Measurements from ENCODE around the gene STYK1. TPM values are rescaled to one million over a fixed set of nuclear protein-coding genes. Genes with fewer than 3 reads are reported as not detected.
A peak's percentile ranks its signal among the peaks of the same experiment; 100 is the strongest.

STYK1 gene, protein sequence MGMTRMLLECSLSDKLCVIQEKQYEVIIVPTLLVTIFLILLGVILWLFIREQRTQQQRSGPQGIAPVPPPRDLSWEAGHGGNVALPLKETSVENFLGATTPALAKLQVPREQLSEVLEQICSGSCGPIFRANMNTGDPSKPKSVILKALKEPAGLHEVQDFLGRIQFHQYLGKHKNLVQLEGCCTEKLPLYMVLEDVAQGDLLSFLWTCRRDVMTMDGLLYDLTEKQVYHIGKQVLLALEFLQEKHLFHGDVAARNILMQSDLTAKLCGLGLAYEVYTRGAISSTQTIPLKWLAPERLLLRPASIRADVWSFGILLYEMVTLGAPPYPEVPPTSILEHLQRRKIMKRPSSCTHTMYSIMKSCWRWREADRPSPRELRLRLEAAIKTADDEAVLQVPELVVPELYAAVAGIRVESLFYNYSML
- total RNA-seq, result 3.7 and 3.8 TPM in 2 replicates
- polyA plus RNA-seq (2012), result 2.1 TPM

DNA sequence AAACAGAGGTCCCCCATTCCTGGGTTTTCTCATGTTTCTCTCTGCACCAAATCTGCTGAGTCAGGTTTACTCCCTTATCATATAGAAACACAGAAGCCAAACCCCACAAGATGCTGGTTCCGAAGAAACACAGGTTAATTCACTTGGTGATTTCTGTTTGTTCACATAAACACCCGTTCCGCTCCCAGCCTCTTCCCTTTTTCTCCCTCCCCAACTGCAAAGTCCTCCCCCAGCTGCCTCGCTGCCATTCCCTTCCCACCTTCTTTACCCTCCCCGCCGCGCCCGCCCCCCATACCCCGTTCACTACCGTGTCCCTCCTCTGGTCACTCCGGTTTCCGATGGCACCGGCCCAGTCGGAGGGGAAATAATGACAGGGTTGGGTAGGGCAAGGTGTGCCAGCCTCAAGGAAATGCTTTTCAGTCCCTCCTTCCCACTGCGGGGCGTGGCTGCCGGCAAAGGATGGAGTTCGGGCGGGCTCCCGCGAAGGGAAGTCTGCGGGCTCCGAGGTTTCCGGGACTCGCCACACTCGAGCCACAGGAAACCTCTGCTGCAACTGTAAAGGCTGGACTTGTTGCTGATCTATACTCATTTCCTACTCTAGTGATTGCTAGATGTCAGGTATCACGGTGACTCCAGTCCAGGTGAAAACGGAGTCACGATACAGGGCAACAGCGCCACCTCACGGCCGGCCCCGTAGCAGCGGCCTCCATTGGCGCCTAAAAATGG lies at the start of gene STYK1:
Gene STYK1 (minus strand): TSS at position 394 of the 726 bp plus-strand sequence. CDS start 39,434 bp downstream, outside the sequence.
- peak; percentile 46 for DNase-seq (ENCODE audit: low read depth)

- DNase-seq (ENCODE audit: low read depth), result peak; percentile 91
Measured at GRCh38 chr12:10722905-10723746, 49.3 kb upstream of the STYK1 start, which contains the start of gene YBX3. Gene YBX3, minus strand, starts transcription at chr12:10723323. Its CDS starts 212 bp downstream, at chr12:10723111.

DNA sequence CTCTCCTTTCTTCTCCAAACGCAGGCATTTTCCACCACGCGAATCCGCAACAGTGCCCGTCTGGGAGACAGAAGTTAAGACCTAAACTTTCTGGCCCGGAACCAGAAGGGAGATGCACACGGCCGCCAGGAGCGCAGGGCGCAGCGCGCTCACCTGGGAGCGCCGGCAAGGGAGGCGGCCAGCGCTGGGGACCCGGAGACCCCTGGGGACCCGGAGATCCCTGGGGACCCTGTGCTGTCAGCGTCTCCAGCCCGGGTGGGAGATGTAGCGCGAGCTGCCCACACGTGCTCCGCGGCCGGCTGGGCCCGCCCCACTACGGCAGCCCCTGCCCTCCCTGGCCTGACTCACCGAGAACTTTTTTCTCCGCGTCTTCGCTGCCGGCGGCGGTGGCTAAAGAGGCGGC lies 48.7 kb upstream of the STYK1 start:
- DNase-seq (ENCODE audit: low read depth), result no peak

DNA sequence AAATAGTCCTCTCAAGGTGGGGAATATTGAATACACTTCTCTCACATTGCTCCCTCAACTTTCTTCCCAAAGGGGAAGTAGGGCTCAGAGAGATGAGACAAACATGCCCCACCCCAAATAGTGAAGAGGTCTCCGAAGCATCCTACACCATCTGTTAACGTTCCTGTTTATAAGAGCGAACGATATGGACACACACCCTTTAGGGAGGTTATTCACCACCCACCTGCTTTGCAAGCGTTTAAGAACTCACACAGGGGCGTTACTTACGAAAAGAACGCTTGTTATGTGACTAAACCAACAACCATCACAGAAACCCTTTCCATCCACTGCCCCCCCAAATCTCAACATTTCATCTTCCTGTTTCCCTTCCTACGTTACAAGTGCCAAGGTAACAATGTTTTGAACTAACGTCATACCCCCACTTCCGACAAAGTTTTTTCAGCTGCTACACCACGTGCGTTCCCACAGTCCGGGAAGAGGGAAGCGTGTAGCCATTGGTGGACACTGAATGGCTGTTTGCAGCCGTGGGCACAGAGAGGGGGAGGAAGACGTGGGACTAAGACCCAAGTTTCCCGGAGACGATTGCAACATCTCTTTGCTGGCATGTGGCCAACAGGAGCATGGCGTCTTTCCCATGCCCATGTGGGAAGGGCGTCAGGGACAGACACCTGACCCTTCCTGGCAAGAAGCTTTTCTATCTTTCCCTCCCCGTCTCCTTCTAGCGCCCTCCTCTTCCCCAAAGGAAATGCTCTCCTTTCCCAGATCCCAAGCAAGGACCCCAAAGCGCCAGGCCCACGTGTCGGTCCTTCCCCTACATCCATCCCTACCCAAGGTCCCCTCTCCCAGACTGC lies 48.0 kb upstream of the STYK1 start:
- peak; percentile 99 for DNase-seq (ENCODE audit: low read depth)

GRCh38 chr12:10720974-10721650 lies 47.3 kb upstream of the STYK1 start:
- DNase-seq (ENCODE audit: low read depth), result peak; percentile 35

DNA sequence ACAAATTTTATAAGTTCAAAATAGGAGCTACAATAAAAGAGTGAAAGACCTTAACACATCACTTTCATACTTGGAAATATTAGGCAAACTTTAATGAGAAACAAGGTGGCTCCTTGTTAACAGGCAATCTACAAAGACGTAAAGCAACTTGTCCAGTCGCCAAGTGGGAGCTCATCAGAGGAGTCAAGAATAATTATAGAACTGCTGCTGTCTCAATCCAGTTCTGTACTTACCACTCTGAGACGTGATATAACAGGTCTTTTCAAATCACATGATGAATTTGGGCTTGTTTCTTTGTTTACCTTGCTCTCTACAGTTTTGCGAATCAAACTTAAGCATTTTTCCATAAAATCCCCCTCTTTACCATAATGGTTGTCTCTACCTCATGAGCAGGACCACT lies 45.6 kb upstream of the STYK1 start:
- DNase-seq (ENCODE audit: low read depth), result peak; percentile 65

- DNase-seq (ENCODE audit: low read depth), result peak; percentile 87
Measured at GRCh38 chr12:10718279-10718821, 44.5 kb upstream of the STYK1 start.

- peak; percentile 41 for DNase-seq (ENCODE audit: low read depth)
Measured at GRCh38 chr12:10717410-10717809, 43.6 kb upstream of the STYK1 start.

- DNase-seq (ENCODE audit: low read depth), result peak; percentile 84
Measured at GRCh38 chr12:10716704-10717315, 43.0 kb upstream of the STYK1 start.

DNA sequence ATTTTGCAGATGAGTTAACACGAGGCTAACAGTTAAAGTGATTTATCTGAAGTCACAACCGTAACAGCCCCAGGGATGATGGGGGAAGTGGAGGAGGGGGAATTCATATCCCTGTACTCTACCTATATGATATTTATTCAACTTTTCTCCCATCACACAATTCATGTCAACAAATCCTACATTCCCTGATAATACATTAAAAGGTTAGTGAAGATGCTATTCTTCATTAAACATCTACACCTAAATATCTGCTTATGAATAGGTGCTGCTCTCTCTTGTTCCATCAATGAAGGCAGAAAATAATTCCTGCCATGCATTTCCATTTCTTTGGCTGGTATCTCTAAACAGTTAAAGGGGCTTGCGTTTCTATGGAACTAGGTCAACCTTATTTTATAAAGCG lies 42.4 kb upstream of the STYK1 start:
- DNase-seq (ENCODE audit: low read depth), result no peak

DNA sequence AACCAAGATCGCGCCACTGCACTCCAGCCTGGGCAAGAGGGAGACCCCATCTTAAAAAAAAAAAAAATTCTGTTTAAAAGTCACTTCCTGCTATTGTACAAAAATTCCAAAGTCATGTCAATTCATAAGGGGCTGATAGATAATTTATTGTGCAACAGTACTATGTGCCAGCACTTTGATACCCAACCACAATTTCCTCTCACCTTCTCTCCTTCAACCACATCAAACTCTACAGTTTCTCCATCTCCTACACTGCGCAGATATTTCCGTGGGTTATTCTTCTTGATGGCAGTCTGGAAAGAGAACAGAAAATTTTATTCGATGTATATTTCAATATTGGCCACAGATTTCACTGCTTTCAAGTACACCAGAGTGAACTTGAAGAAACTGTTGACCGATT lies 41.6 kb upstream of the STYK1 start:
- DNase-seq (ENCODE audit: low read depth), result no peak

- DNase-seq (ENCODE audit: low read depth), result no peak
Measured at GRCh38 chr12:10709808-10710207, 36.0 kb upstream of the STYK1 start.

- DNase-seq (ENCODE audit: low read depth), result peak; percentile 82
Measured at GRCh38 chr12:10708862-10709261, 35.0 kb upstream of the STYK1 start.

- no peak for DNase-seq (ENCODE audit: low read depth)
Measured at GRCh38 chr12:10705655-10706054, 31.8 kb upstream of the STYK1 start.

GRCh38 chr12:10701843-10702242 lies 28.0 kb upstream of the STYK1 start:
- DNase-seq (ENCODE audit: low read depth), result no peak

- DNase-seq (ENCODE audit: low read depth), result no peak
Measured at GRCh38 chr12:10701131-10701681, 27.4 kb upstream of the STYK1 start.

- no peak for DNase-seq (ENCODE audit: low read depth)
Measured at GRCh38 chr12:10700581-10700980, 26.7 kb upstream of the STYK1 start.

DNA sequence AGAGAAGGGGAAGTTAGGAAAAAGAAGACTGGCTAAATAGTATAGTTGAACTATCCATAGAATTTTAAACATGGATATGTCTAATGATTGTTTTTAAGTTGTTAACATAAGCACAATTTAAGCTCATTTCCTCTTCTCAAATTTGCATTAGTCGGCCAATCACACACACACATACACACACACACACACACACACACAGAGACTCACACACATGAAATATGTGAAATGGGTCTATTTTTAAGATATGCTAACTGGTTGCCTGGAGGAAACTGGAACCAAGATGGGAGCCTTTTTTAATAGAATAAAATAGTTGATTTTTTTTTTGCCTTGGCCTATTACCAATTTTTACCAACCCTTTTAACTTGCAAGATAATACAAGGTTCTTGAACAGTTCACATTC lies 24.0 kb upstream of the STYK1 start:
- no peak for DNase-seq (ENCODE audit: low read depth)

DNA sequence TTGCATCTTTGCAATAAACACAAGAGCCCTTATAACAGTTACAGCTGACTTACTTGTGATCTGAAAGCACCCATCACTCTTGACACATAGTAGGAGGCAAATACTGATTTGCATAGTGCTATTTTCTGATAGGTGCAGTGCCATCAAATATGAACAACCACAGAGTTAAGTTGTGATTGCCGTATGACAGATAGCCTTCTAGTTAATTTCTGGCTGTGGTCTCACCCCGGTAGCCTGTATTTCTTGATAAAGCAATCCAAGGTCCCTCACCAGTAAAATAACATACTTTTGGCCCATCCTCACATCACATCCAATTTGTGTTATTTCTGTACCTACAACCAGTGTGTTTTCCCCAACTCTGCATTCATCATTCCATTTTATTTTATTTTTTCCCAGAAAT lies 23.3 kb upstream of the STYK1 start:
- DNase-seq (ENCODE audit: low read depth), result no peak

Measured in myocyte (in vitro differentiated cells).